Spleen (tissue), 11 donors: ENCODE results near the gene LNX1. TPM values are rescaled to one million over a fixed set of nuclear protein-coding genes. Genes with fewer than 3 reads are reported as not detected.

Experiments
- DNase-seq: peaks from one replicate; pipeline ENCODE4 v3.0.0-alpha.2; 2020
- H3K27ac ChIP-seq, 8 donors: fragments of 200-600 bp; sonication (generic) in 7 of 8; 1 replicate in 4 of 8; 2 replicates in 4 of 8; pipeline versions ENCODE4 v1.5.0 to v1.8.0; 2016 to 2021; ENCODE audit warnings: inconsistent platforms in 4 of 8, mild to moderate bottlenecking in 4 of 8, moderate library complexity in 1 of 8
- H3K27me3 ChIP-seq, 7 donors: fragments of 200-600 bp; sonication (generic) in 6 of 7; replicated peaks in 1 of 7; 1 replicate in 4 of 7; 2 replicates in 3 of 7; pipeline versions ENCODE4 v1.5.0 to v1.8.0; 2016 to 2021; ENCODE audit warnings: inconsistent platforms in 3 of 7, mild to moderate bottlenecking in 1 of 7
- H3K36me3 ChIP-seq, 6 donors: fragments of 200-600 bp; sonication (generic) in 5 of 6; 1 replicate in 4 of 6; 2 replicates in 2 of 6; pipeline versions ENCODE4 v1.5.0 to v1.8.0; 2016 to 2021; ENCODE audit warnings: inconsistent platforms in 2 of 6
- H3K4me1 ChIP-seq, 6 donors: fragments of 200-600 bp; sonication (generic) in 5 of 6; 1 replicate in 3 of 6; 2 replicates in 3 of 6; pipeline versions ENCODE4 v1.5.0 to v1.8.0; 2016 to 2021; ENCODE audit warnings: inconsistent platforms in 3 of 6
- H3K4me3 ChIP-seq, 8 donors: fragments of 200-600 bp; sonication (generic) in 7 of 8; 1 replicate in 4 of 8; 2 replicates in 4 of 8; pipeline versions ENCODE4 v1.5.0 to v1.8.0; 2016 to 2021; ENCODE audit warnings: inconsistent platforms in 4 of 8, mild to moderate bottlenecking in 4 of 8, moderate library complexity in 2 of 8
- H3K9me3 ChIP-seq, 8 donors: fragments of 200-600 bp; sonication (generic) in 7 of 8; 1 replicate in 4 of 8; 2 replicates in 4 of 8; pipeline versions ENCODE4 v1.5.0 to v1.8.0; 2016 to 2021; ENCODE audit warnings: inconsistent platforms in 4 of 8
- CTCF ChIP-seq, 11 experiments: fragments of 200-600 bp in 7 of 11; fragments of 450-650 bp in 4 of 11; sonication (generic) in 4 of 11; IDR thresholded peaks in 8 of 11; conservative IDR thresholded peaks in 3 of 11; 1 replicate in 7 of 11; 2 replicates in 4 of 11; pipeline versions ENCODE4 v1.4.0 to v1.8.0; 2016 to 2021; ENCODE audit warnings: antibody characterized with exemption in 11 of 11, inconsistent platforms in 4 of 11, mild to moderate bottlenecking in 1 of 11
- POLR2A ChIP-seq, 3 donors: fragments of 450-650 bp; IDR thresholded peaks; one replicate each; pipeline ENCODE4 v1.5.1; 2017; ENCODE audit warnings: antibody characterized with exemption in 3 of 3, mild to moderate bottlenecking in 1 of 3
- POLR2AphosphoS5 ChIP-seq, 3 donors: sonication (generic); formaldehyde crosslinking; IDR thresholded peaks; one replicate each; pipeline ENCODE4 v1.5.1; 2017; ENCODE audit warnings: antibody characterized with exemption in 3 of 3
- WGBS, 5 donors: extraction: QIAGEN DNeasy Blood & Tissue Kit in 3 of 5; methylation state at CpG; one replicate each; pipeline versions ENCODE4 v1.1.5 to v1.1.7; 2013 to 2018; 5-methylcytosine and 5-hydroxymethylcytosine counted together
- intact Hi-C: fragments of 100-400 bp; cut with DNase I; formaldehyde crosslinking; loops from one replicate; pipeline ENCODE4 v1.15.0; 2023; ENCODE audit warnings: low total_unique reads
- polyA plus RNA-seq, 3 donors: library from polyadenylated mRNA; stranded (reverse); fragments of 200-250 nt; gene quantifications; one replicate each; pipeline ENCODE4 v1.2.1, GENCODE V29; 2013
- total RNA-seq, 7 donors: library from RNA; depleted of rRNA in 3 of 7; stranded (reverse); fragments of >200 nt in 3 of 7; fragmentation: NEBNext Ultra II Directional in 4 of 7; extraction: Animal tissue kit (Norgen Biotek cat#: 25700) in 4 of 7; gene quantifications; one replicate each; pipeline versions ENCODE4 v1.1.0 to v1.2.1, GENCODE V29; 2016 to 2021
- donor health status: healthy with polysubstance abuse.
- donor health status: DM: no; HTN: no; CAD: no; lungs with moderate emphysema.
- donor health status: DM: no; HTN: no; CAD: no.
- donor health status: Bipolar disorder and iron deficiency.
- donor health status: healthy.
- donor health status: DM: no; HTN: no; CAD: no.
- donor health status: DM: yes; HTN: yes; CAD: no.

Gene LNX1
- total and polyA plus RNA-seq, 10 donors: 0.08 to 0.20 (median 0.13) TPM; not detected in 5

- Histone ChIP-seq H3K4me1 (peaks cover 0 to 5% (median 2%) of the 10 kb centered on the region in 6 donors), H3K36me3 (no peaks in the 10 kb centered on the region), H3K4me3 (no peak overlapping the region), H3K27me3 (no peaks in the 10 kb centered on the region), H3K27ac (no peak overlapping the region), H3K9me3 (peaks cover 0 to 6% (median 0%) of the 10 kb centered on the region in 8 donors)
- 88 to 95% (median 94%) methylated on average over 9 of the region's 9 CpGs for WGBS, 5 donors
- TF ChIP-seq POLR2AphosphoS5 (IDR thresholded peaks at IDR 0.05): no peak
- TF ChIP-seq POLR2A (IDR thresholded peaks at IDR 0.05): no peak
- TF ChIP-seq CTCF (IDR thresholded peaks at IDR 0.05 in 8 of 11, conservative IDR thresholded peaks at IDR 0.05 in 3 of 11): no peak
- DNase-seq: no peak
- intact Hi-C loops: no loop called here
These were observed 37.6 kb downstream of the LNX1 start for GRCh38 chr4:53553486-53554210.

- Histone ChIP-seq H3K36me3 (no peaks in the 10 kb centered on the region), H3K4me1 (peaks cover 0 to 5% (median 0%) of the 10 kb centered on the region in 6 donors), H3K27me3 (no peaks in the 10 kb centered on the region), H3K9me3 (peaks cover 0 to 9% (median 0%) of the 10 kb centered on the region in 8 donors), H3K27ac (no peak overlapping the region), H3K4me3 (no peak overlapping the region)
- TF ChIP-seq POLR2A (IDR thresholded peaks at IDR 0.05) (no peak), CTCF (IDR thresholded peaks at IDR 0.05 in 8 of 11, conservative IDR thresholded peaks at IDR 0.05 in 3 of 11) (no peak), POLR2AphosphoS5 (IDR thresholded peaks at IDR 0.05) (no peak)
- WGBS, 5 donors: 88 to 96% (median 92%) methylated on average over 3 of the region's 3 CpGs
- intact Hi-C loops: no loop called here
- no peak for DNase-seq
These were observed 38.6 kb downstream of the LNX1 start for GRCh38 chr4:53552711-53553110.

GRCh38 chr4:53551958-53552357 is 39.3 kb downstream of the LNX1 start:
- peaks cover 0 to 5% (median 0%) of the 10 kb centered on the region in 6 donors for H3K4me1 ChIP-seq
- H3K27ac ChIP-seq: no peak overlapping the region
- DNase-seq: no peak
- intact Hi-C loops: no loop called here
- H3K27me3 ChIP-seq: no peaks in the 10 kb centered on the region
- WGBS, 5 donors: 71 to 80% (median 77%) methylated on average over 6 of the region's 6 CpGs
- no peaks in the 10 kb centered on the region for H3K36me3 ChIP-seq
- TF ChIP-seq POLR2AphosphoS5 (IDR thresholded peaks at IDR 0.05) (no peak), POLR2A (IDR thresholded peaks at IDR 0.05) (no peak)
- H3K4me3 ChIP-seq: no peak overlapping the region
- H3K9me3 ChIP-seq: peaks cover 0 to 9% (median 0%) of the 10 kb centered on the region in 8 donors

- no peaks in the 10 kb centered on the region for H3K36me3 ChIP-seq
- peaks cover 0 to 9% (median 0%) of the 10 kb centered on the region in 8 donors for H3K9me3 ChIP-seq
- intact Hi-C loops: no loop called here
- peaks cover 0 to 5% (median 0%) of the 10 kb centered on the region in 6 donors for H3K4me1 ChIP-seq
- WGBS, 5 donors: 79 to 93% (median 84%) methylated on average over 7 of the region's 7 CpGs
- no peak overlapping the region for H3K27ac ChIP-seq
- no peak for DNase-seq
- no peak overlapping the region for H3K4me3 ChIP-seq
- H3K27me3 ChIP-seq: no peaks in the 10 kb centered on the region
- TF ChIP-seq POLR2A (IDR thresholded peaks at IDR 0.05): no peak
- no peak for TF ChIP-seq CTCF (IDR thresholded peaks at IDR 0.05 in 8 of 11, conservative IDR thresholded peaks at IDR 0.05 in 3 of 11)
- TF ChIP-seq POLR2AphosphoS5 (IDR thresholded peaks at IDR 0.05): no peak
These were observed 39.9 kb downstream of the LNX1 start for GRCh38 chr4:53551281-53551864.
